CD4-positive, alpha-beta memory T cell (primary cell): ENCODE results near the gene ULBP3. TPM values are rescaled to one million over a fixed set of nuclear protein-coding genes. Genes with fewer than 3 reads are reported as not detected.
"Not testable (repeated sequence)": the region's sequence is repeated elsewhere in the genome, so short reads cannot be mapped to it uniquely, and the experiment has no call there.

Experiments used
- CTCF ChIA-PET: fragments of 350-600 bp; sonication (Branson Sonifier 250); formaldehyde crosslinking; loops from one replicate; lab custom pipeline; 2021; ENCODE audit warnings: inconsistent platforms; ENCODE audit not compliant: partially characterized antibody; lab: Charles Lee
- POLR2A ChIA-PET: fragments of 350-600 bp; sonication (Branson Sonifier 250); formaldehyde crosslinking; loops from one replicate; lab custom pipeline; 2021; ENCODE audit not compliant: partially characterized antibody; lab: Charles Lee
- DNase-seq, 5 donors: peaks; one replicate each; pipeline versions ENCODE4 v3.0.0 to v3.0.0-alpha.2; 2020 to 2022; ENCODE audit warnings: mixed read lengths in 1 of 5
- H3K27ac ChIP-seq: one replicate; pipeline ENCODE4 v1.7.0; 2013; ENCODE audit warnings: low read depth, low read length
- H3K27me3 ChIP-seq: 2 replicates; pipeline ENCODE4 v1.7.0; 2013; ENCODE audit warnings: mild to moderate bottlenecking, low read length, moderate library complexity; ENCODE audit not compliant: insufficient read depth
- H3K36me3 ChIP-seq: 2 replicates; pipeline ENCODE4 v1.7.0; 2013; ENCODE audit warnings: mild to moderate bottlenecking, low read length, moderate library complexity; ENCODE audit not compliant: insufficient read depth
- H3K4me1 ChIP-seq: 2 replicates; pipeline ENCODE4 v1.7.0; 2013; ENCODE audit warnings: mild to moderate bottlenecking, low read length, moderate library complexity; ENCODE audit not compliant: insufficient read depth
- H3K4me3 ChIP-seq, 2 donors: one replicate each; pipeline ENCODE4 v1.7.0; 2013; ENCODE audit warnings: low read length in 2 of 2, mild to moderate bottlenecking in 1 of 2
- H3K9me3 ChIP-seq, 2 donors: one replicate each; pipeline ENCODE4 v1.7.0; 2013; ENCODE audit warnings: low read length in 2 of 2, control low read depth in 1 of 2; ENCODE audit not compliant: control insufficient read depth in 1 of 2
- H3K27ac Mint-ChIP-seq, 7 donors: one replicate each; pipeline ENCODE4 v1.8.0; 2020 to 2021; ENCODE audit warnings: mixed read lengths in 7 of 7, mild to moderate bottlenecking in 6 of 7, inconsistent platforms in 3 of 7, moderate library complexity in 3 of 7
- H3K27me3 Mint-ChIP-seq, 2 donors: one replicate each; pipeline ENCODE4 v1.8.0; 2020 to 2021; ENCODE audit warnings: mixed read lengths in 2 of 2
- H3K36me3 Mint-ChIP-seq, 2 donors: one replicate each; pipeline ENCODE4 v1.8.0; 2020 to 2021; ENCODE audit warnings: mixed read lengths in 2 of 2, inconsistent platforms in 1 of 2, mild to moderate bottlenecking in 1 of 2
- H3K4me1 Mint-ChIP-seq, 4 donors: one replicate each; pipeline ENCODE4 v1.8.0; 2020 to 2021; ENCODE audit warnings: mixed read lengths in 4 of 4, mild to moderate bottlenecking in 1 of 4
- H3K4me3 Mint-ChIP-seq, 8 donors: one replicate each; pipeline ENCODE4 v1.8.0; 2020 to 2021; ENCODE audit warnings: mixed read lengths in 8 of 8, mild to moderate bottlenecking in 7 of 8, moderate library complexity in 6 of 8, inconsistent platforms in 3 of 8
- H3K9me3 Mint-ChIP-seq, 8 donors: one replicate each; pipeline ENCODE4 v1.8.0; 2020 to 2021; ENCODE audit warnings: mixed read lengths in 8 of 8, mild to moderate bottlenecking in 5 of 8, inconsistent platforms in 3 of 8, moderate library complexity in 1 of 8
- intact Hi-C: fragments of 100-400 bp; cut with micrococcal nuclease; formaldehyde crosslinking; loops from one replicate; pipeline ENCODE4 v1.15.1; 2023
- polyA plus RNA-seq, 2 donors: library from polyadenylated mRNA; unstranded; fragments of 300-500 nt; fragmentation: Illumina TruSeq; gene quantifications; one replicate each; pipeline ENCODE4 v1.2.3, GENCODE V29; 2021
- total RNA-seq, 2 experiments: library from RNA; stranded (reverse); gene quantifications; one replicate each; pipeline ENCODE4 v1.2.3, GENCODE V29; 2021

ULBP3 gene
- total and polyA plus RNA-seq, 4 experiments from 2014 or later: 0.42 to 0.96 (median 0.48) TPM; not detected in 1

GRCh38 chr6:150021870-150022269 lies 47.1 kb downstream of the ULBP3 start:
- H3K27ac ChIP-seq, CTCF ChIA-PET, H3K27ac Mint-ChIP-seq, H3K9me3 ChIP-seq, H3K9me3 Mint-ChIP-seq, DNase-seq, H3K4me3 Mint-ChIP-seq, H3K4me3 ChIP-seq, intact Hi-C loops, H3K36me3 ChIP-seq, H3K4me1 ChIP-seq, H3K36me3 Mint-ChIP-seq, POLR2A ChIA-PET: not testable (repeated sequence)
- H3K27me3 Mint-ChIP-seq: peaks cover 32 to 59% of the 10 kb centered on the region in 2 donors
- peaks cover 13% of the 10 kb centered on the region for H3K27me3 ChIP-seq
- peaks cover 4 to 19% (median 9%) of the 10 kb centered on the region in 4 donors for H3K4me1 Mint-ChIP-seq

DNA sequence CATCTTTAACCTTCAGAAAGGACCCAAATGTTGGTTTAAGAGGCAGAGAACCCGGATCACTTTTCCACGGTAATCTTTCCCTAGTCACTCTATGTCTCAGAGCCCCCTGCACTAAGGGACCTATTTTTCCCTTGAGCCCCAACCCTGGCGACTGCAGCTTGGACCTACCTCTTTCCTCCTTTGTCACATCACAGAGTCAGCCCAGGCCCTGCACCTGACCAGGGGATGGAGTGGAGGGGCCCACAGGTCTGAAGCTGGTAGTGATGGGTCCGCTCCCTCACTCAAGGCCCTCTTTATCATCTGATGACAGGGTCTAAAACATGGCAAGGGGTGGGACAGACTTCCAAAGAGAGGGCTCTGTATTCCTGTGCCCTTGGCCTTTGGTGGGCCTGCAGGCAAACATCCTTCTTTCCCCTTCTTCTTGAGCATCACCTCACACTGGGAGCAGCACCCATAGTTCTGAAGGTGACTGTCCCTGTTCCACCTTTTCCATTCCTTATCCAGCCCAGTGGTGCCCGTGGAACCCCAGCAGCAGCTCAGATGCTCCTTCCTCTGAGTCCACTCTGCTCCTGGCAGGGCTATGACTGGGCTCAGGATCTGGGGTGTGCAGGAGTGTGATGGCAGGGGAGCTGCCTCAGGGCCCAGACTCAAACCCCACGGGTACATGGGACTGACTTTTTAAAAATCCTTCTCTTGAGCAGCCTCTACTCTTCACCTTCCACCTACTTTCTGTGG lies 49.9 kb downstream of the ULBP3 start:
- no peaks in the 10 kb centered on the region for H3K9me3 ChIP-seq
- peaks cover 8% of the 10 kb centered on the region for H3K4me1 ChIP-seq
- H3K36me3 ChIP-seq: no peaks in the 10 kb centered on the region
- intact Hi-C loops: no loop called here
- no peaks in the 10 kb centered on the region for H3K9me3 Mint-ChIP-seq
- peaks cover 9% of the 10 kb centered on the region for H3K27me3 ChIP-seq
- H3K4me3 Mint-ChIP-seq: no peak overlapping the region
- no peak overlapping the region for H3K4me3 ChIP-seq
- DNase-seq: no peak
- CTCF ChIA-PET: interaction anchor here (3.4 kb wide), 1 partner anchor 87 kb away, joined by 25 read pairs; no protein-coding TSS in a partner anchor
- POLR2A ChIA-PET: no interaction called here
- H3K27ac Mint-ChIP-seq: no peak overlapping the region
- H3K4me1 Mint-ChIP-seq: peaks cover 6 to 24% (median 8%) of the 10 kb centered on the region in 4 donors
- peaks cover 37 to 55% of the 10 kb centered on the region in 2 donors for H3K27me3 Mint-ChIP-seq
- no peak overlapping the region for H3K27ac ChIP-seq
- H3K36me3 Mint-ChIP-seq: no peaks in the 10 kb centered on the region

DNA sequence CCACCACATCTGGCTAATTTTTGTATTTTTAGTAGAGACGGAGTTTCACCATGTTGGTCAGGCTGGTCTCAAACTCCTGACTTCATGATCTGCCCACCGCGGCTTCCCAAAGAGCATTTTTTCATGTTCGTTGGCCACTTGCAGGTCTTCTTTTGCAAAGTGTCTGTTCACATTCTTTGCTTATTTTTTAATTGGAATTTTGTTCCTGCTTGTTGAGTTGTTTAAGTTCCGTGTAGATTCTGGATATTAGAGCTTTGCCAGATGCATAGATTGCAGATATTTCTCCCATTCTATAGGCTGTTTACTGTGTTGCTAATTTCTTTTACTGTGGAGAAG lies 51.8 kb downstream of the ULBP3 start:
- H3K4me1 ChIP-seq, H3K4me3 Mint-ChIP-seq, H3K27ac Mint-ChIP-seq, H3K36me3 Mint-ChIP-seq, H3K27ac ChIP-seq, H3K9me3 Mint-ChIP-seq, H3K36me3 ChIP-seq, H3K4me3 ChIP-seq, DNase-seq, H3K9me3 ChIP-seq: not testable (repeated sequence)
- Mint-ChIP-seq H3K4me1 (peaks cover 8 to 28% (median 12%) of the 10 kb centered on the region in 4 donors), H3K27me3 (peaks cover 50 to 62% of the 10 kb centered on the region in 2 donors)
- peaks cover 19% of the 10 kb centered on the region for H3K27me3 ChIP-seq
- ChIA-PET CTCF (interaction anchor here (0.7 to 3.4 kb wide), 17 partner anchors 8 to 193 kb away, joined by 3 to 28 read pairs (median 7); partner anchors contain the start of gene RAET1L), POLR2A (interaction anchor here (1.0 to 1.3 kb wide), 2 partner anchors 79 to 81 kb away, joined by 3 to 4 read pairs; no protein-coding TSS in a partner anchor)
- intact Hi-C loops: loop anchor here (2.0 kb wide), 2 partner anchors 182 to 452 kb away; no protein-coding TSS in a partner anchor

DNA sequence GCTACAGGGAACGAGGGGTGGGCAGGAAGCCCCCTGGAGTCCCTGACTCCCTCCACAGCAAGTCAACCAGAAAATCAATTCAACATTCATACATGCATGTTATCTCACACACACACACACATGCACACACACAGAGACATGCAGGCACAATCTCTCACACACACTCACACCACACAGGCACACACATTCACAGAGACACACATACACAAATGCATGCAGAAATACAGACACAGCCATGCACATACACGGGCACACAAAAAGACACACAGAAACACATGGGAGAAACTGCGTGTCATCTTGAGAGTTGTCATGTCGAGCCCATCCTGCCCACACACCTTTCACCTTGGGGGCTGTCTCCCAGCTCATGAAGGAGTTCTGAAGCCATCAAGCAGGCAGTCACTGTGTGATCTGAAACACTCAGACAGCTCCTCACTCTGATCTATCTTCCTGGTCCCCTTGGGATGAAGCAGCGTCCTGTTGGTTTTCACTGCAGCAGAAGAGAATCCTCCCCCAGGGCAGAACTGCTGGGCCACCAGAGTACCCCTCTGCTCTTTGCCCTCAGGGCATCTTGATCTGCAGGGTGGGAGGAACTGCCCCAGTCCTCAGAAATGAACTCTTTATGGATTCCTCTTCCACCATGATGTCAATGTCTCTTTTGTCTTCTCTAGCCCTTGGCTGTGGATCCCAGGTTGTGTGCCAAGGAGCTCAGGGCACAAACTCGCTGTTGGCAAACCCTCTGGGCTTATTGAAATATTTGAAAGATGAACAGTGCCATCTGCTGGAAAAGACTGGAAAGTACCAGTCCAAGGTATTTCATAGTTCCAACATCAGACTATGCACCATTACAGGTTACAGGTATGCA lies 52.4 kb downstream of the ULBP3 start:
- peak overlapping the region in 3 of 7 donors; percentile 32 to 50 (median 47) for H3K27ac Mint-ChIP-seq
- Histone ChIP-seq H3K4me3 (no peak overlapping the region), H3K27me3 (peaks cover 19% of the 10 kb centered on the region), H3K4me1 (peaks cover 8% of the 10 kb centered on the region), H3K27ac (no peak overlapping the region), H3K36me3 (no peaks in the 10 kb centered on the region), H3K9me3 (no peaks in the 10 kb centered on the region)
- H3K9me3 Mint-ChIP-seq: no peaks in the 10 kb centered on the region
- peak overlapping the region in 2 of 8 donors; percentile 13 to 26 for H3K4me3 Mint-ChIP-seq
- intact Hi-C loops: loop anchor here (1.0 to 2.0 kb wide), 3 partner anchors 82 to 452 kb away; no protein-coding TSS in a partner anchor
- H3K36me3 Mint-ChIP-seq: no peaks in the 10 kb centered on the region
- H3K27me3 Mint-ChIP-seq: peaks cover 52 to 66% of the 10 kb centered on the region in 2 donors
- POLR2A ChIA-PET: interaction anchor here (0.8 to 1.3 kb wide), 3 partner anchors 9 to 80 kb away, joined by 3 to 4 read pairs (median 3); no protein-coding TSS in a partner anchor
- CTCF ChIA-PET: interaction anchor here (0.6 to 3.4 kb wide), 19 partner anchors 9 to 193 kb away, joined by 3 to 28 read pairs (median 6); partner anchors contain the start of gene RAET1L
- peaks cover 8 to 28% (median 12%) of the 10 kb centered on the region in 4 donors for H3K4me1 Mint-ChIP-seq
- DNase-seq: peak; percentile 60 to 79 (median 72)

GRCh38 chr6:150015281-150016001 lies 53.5 kb downstream of the ULBP3 start:
- not testable (repeated sequence) for DNase-seq
- peak overlapping the region in 5 of 8 donors; percentile 30 to 57 (median 45) for H3K4me3 Mint-ChIP-seq

GRCh38 chr6:150014623-150015280 lies 54.2 kb downstream of the ULBP3 start:
- Mint-ChIP-seq H3K4me1 (peaks cover 8 to 28% (median 12%) of the 10 kb centered on the region in 4 donors), H3K4me3 (peak overlapping the region in 3 of 8 donors; percentile 30 to 57 (median 47)), H3K27me3 (peaks cover 67 to 72% of the 10 kb centered on the region in 2 donors)
- H3K9me3 Mint-ChIP-seq, POLR2A ChIA-PET, DNase-seq, intact Hi-C loops, H3K4me1 ChIP-seq, H3K4me3 ChIP-seq, H3K27ac ChIP-seq, H3K36me3 Mint-ChIP-seq, H3K27ac Mint-ChIP-seq, H3K36me3 ChIP-seq, H3K9me3 ChIP-seq, CTCF ChIA-PET: not testable (repeated sequence)
- H3K27me3 ChIP-seq: peaks cover 22% of the 10 kb centered on the region

More at GRCh38 chr6:150015281-150016001, 53.5 kb downstream of the ULBP3 start:
- POLR2A ChIA-PET, H3K9me3 Mint-ChIP-seq, H3K9me3 ChIP-seq, H3K36me3 ChIP-seq, H3K4me1 ChIP-seq, CTCF ChIA-PET, H3K27ac ChIP-seq, H3K36me3 Mint-ChIP-seq, H3K4me3 ChIP-seq: not testable (repeated sequence)
- peaks cover 60 to 67% of the 10 kb centered on the region in 2 donors for H3K27me3 Mint-ChIP-seq
- H3K4me1 Mint-ChIP-seq: peaks cover 8 to 28% (median 12%) of the 10 kb centered on the region in 4 donors
- intact Hi-C loops: loop anchor here (1.0 to 2.0 kb wide), 3 partner anchors 81 to 451 kb away; no protein-coding TSS in a partner anchor
- H3K27ac Mint-ChIP-seq: peak overlapping the region in 1 of 7 donors; percentile 32
- H3K27me3 ChIP-seq: peaks cover 22% of the 10 kb centered on the region
